ENCODE results near the gene APOA1.
A peak's percentile ranks its signal among the peaks of the same experiment; 100 is the strongest.

The APOA1 gene

GRCh38 chr11:116868066-116868465 is 30.6 kb upstream of the APOA1 start:
- no peak overlapping the region for H4K8ac ChIP-seq (ENCODE audit: low read depth, low read length)
- no peak overlapping the region for H2AFZ ChIP-seq (ENCODE audit: insufficient read depth, low read length, poor library complexity)
- H4K12ac ChIP-seq (ENCODE audit: low read depth, low read length): no peak overlapping the region
- DNase-seq: no peak
- H3K23ac ChIP-seq (ENCODE audit: low read length): no peak overlapping the region
- H2BK120ac ChIP-seq (ENCODE audit: insufficient read depth, low read length, poor library complexity): no peak overlapping the region
- H3K79me2 ChIP-seq (ENCODE audit: control insufficient read depth, insufficient read depth, low read length, poor library complexity): no peaks in the 10 kb centered on the region
- H2BK12ac ChIP-seq (ENCODE audit: low read length): no peak overlapping the region
- H2AK5ac ChIP-seq (ENCODE audit: low read length): no peak overlapping the region
- H3K18ac ChIP-seq (ENCODE audit: low read length): no peak overlapping the region
- H3K4me2 ChIP-seq (ENCODE audit: low read length): no peak overlapping the region
- H3K9me3 ChIP-seq (ENCODE audit: insufficient read depth, low read depth, low read length): no peaks in the 10 kb centered on the region
- no CpG with 5 or more reads among the region's 3 CpGs for WGBS (ENCODE audit: extremely low coverage, insufficient coverage, insufficient read length)
- no peaks in the 10 kb centered on the region for H3K27me3 ChIP-seq (ENCODE audit: insufficient read depth, low read length)
- no peak overlapping the region for H3K14ac ChIP-seq (ENCODE audit: low read length)
- no peak overlapping the region for H3K27ac ChIP-seq (ENCODE audit: low read depth, low read length)
- peaks cover 5 to 8% of the 10 kb centered on the region in 2 experiments for H3K4me1 ChIP-seq (ENCODE audit: control insufficient read depth in 1 of 2, insufficient read depth in 2 of 2, low read length in 2 of 2)
- no peaks in the 10 kb centered on the region for H3K79me1 ChIP-seq (ENCODE audit: low read length)
- H3K4ac ChIP-seq (ENCODE audit: low read depth, low read length): no peak overlapping the region
- no peak overlapping the region for H2BK5ac ChIP-seq (ENCODE audit: low read depth, low read length, poor library complexity)
- no peak overlapping the region for H3K9ac ChIP-seq (ENCODE audit: low read length)
- peaks cover 15 to 28% of the 10 kb centered on the region in 2 experiments for H3K36me3 ChIP-seq (ENCODE audit: control insufficient read depth in 1 of 2, insufficient read depth in 2 of 2, low read length in 2 of 2)
- H4K91ac ChIP-seq (ENCODE audit: low read depth, low read length): no peak overlapping the region
- no peak overlapping the region for H3K4me3 ChIP-seq (ENCODE audit: low read depth, low read length)

GRCh38 chr11:116867619-116868018 is 30.2 kb upstream of the APOA1 start:
- Histone ChIP-seq H3K9ac (ENCODE audit: low read length) (no peak overlapping the region), H3K23ac (ENCODE audit: low read length) (no peak overlapping the region), H2BK5ac (ENCODE audit: low read depth, low read length, poor library complexity) (no peak overlapping the region), H3K14ac (ENCODE audit: low read length) (no peak overlapping the region), H3K4me1 (ENCODE audit: control insufficient read depth in 1 of 2, insufficient read depth in 2 of 2, low read length in 2 of 2) (peaks cover 5 to 8% of the 10 kb centered on the region in 2 experiments), H4K91ac (ENCODE audit: low read depth, low read length) (no peak overlapping the region), H2BK120ac (ENCODE audit: insufficient read depth, low read length, poor library complexity) (no peak overlapping the region), H3K27me3 (ENCODE audit: insufficient read depth, low read length) (no peaks in the 10 kb centered on the region), H2AK5ac (ENCODE audit: low read length) (no peak overlapping the region), H3K79me1 (ENCODE audit: low read length) (no peaks in the 10 kb centered on the region), H3K36me3 (ENCODE audit: control insufficient read depth in 1 of 2, insufficient read depth in 2 of 2, low read length in 2 of 2) (peaks cover 13 to 26% of the 10 kb centered on the region in 2 experiments), H4K8ac (ENCODE audit: low read depth, low read length) (no peak overlapping the region), H2BK12ac (ENCODE audit: low read length) (no peak overlapping the region), H2AFZ (ENCODE audit: insufficient read depth, low read length, poor library complexity) (no peak overlapping the region), H3K4me2 (ENCODE audit: low read length) (no peak overlapping the region), H3K9me3 (ENCODE audit: insufficient read depth, low read depth, low read length) (no peaks in the 10 kb centered on the region), H3K79me2 (ENCODE audit: control insufficient read depth, insufficient read depth, low read length, poor library complexity) (no peaks in the 10 kb centered on the region), H4K12ac (ENCODE audit: low read depth, low read length) (no peak overlapping the region), H3K4ac (ENCODE audit: low read depth, low read length) (no peak overlapping the region), H3K27ac (ENCODE audit: low read depth, low read length) (no peak overlapping the region), H3K4me3 (ENCODE audit: low read depth, low read length) (no peak overlapping the region), H3K18ac (ENCODE audit: low read length) (no peak overlapping the region)
- DNase-seq: peak; percentile 43 to 63
- WGBS (ENCODE audit: extremely low coverage, insufficient coverage, insufficient read length): no CpG with 5 or more reads among the region's 11 CpGs

GRCh38 chr11:116866804-116867455 is 29.5 kb upstream of the APOA1 start:
- no peak overlapping the region for H3K14ac ChIP-seq (ENCODE audit: low read length)
- H3K27me3 ChIP-seq (ENCODE audit: insufficient read depth, low read length): no peaks in the 10 kb centered on the region
- H3K79me1 ChIP-seq (ENCODE audit: low read length): no peaks in the 10 kb centered on the region
- H3K36me3 ChIP-seq (ENCODE audit: control insufficient read depth in 1 of 2, insufficient read depth in 2 of 2, low read length in 2 of 2): peaks cover 13 to 28% of the 10 kb centered on the region in 2 experiments
- H2AK5ac ChIP-seq (ENCODE audit: low read length): no peak overlapping the region
- no peaks in the 10 kb centered on the region for H3K9me3 ChIP-seq (ENCODE audit: insufficient read depth, low read depth, low read length)
- no CpG with 5 or more reads among the region's 6 CpGs for WGBS (ENCODE audit: extremely low coverage, insufficient coverage, insufficient read length)
- H2AFZ ChIP-seq (ENCODE audit: insufficient read depth, low read length, poor library complexity): no peak overlapping the region
- H3K4me3 ChIP-seq (ENCODE audit: low read depth, low read length): no peak overlapping the region
- H3K18ac ChIP-seq (ENCODE audit: low read length): no peak overlapping the region
- H3K27ac ChIP-seq (ENCODE audit: low read depth, low read length): no peak overlapping the region
- H3K4me2 ChIP-seq (ENCODE audit: low read length): no peak overlapping the region
- no peak overlapping the region for H4K12ac ChIP-seq (ENCODE audit: low read depth, low read length)
- no peak overlapping the region for H2BK12ac ChIP-seq (ENCODE audit: low read length)
- peak; percentile 62 to 87 for DNase-seq
- H3K4me1 ChIP-seq (ENCODE audit: control insufficient read depth in 1 of 2, insufficient read depth in 2 of 2, low read length in 2 of 2): peaks cover 5 to 8% of the 10 kb centered on the region in 2 experiments
- H2BK120ac ChIP-seq (ENCODE audit: insufficient read depth, low read length, poor library complexity): no peak overlapping the region
- H2BK5ac ChIP-seq (ENCODE audit: low read depth, low read length, poor library complexity): no peak overlapping the region
- no peak overlapping the region for H3K4ac ChIP-seq (ENCODE audit: low read depth, low read length)
- no peaks in the 10 kb centered on the region for H3K79me2 ChIP-seq (ENCODE audit: control insufficient read depth, insufficient read depth, low read length, poor library complexity)
- H4K91ac ChIP-seq (ENCODE audit: low read depth, low read length): no peak overlapping the region
- H4K8ac ChIP-seq (ENCODE audit: low read depth, low read length): no peak overlapping the region
- no peak overlapping the region for H3K23ac ChIP-seq (ENCODE audit: low read length)
- no peak overlapping the region for H3K9ac ChIP-seq (ENCODE audit: low read length)

GRCh38 chr11:116865696-116866095 is 28.3 kb upstream of the APOA1 start:
- H3K14ac ChIP-seq (ENCODE audit: low read length): no peak overlapping the region
- no peak overlapping the region for H3K9ac ChIP-seq (ENCODE audit: low read length)
- H4K12ac ChIP-seq (ENCODE audit: low read depth, low read length): no peak overlapping the region
- H3K27me3 ChIP-seq (ENCODE audit: insufficient read depth, low read length): no peaks in the 10 kb centered on the region
- WGBS (ENCODE audit: extremely low coverage, insufficient coverage, insufficient read length): no CpG with 5 or more reads among the region's 1 CpG
- no peak overlapping the region for H2BK5ac ChIP-seq (ENCODE audit: low read depth, low read length, poor library complexity)
- H2BK120ac ChIP-seq (ENCODE audit: insufficient read depth, low read length, poor library complexity): no peak overlapping the region
- no peak overlapping the region for H2BK12ac ChIP-seq (ENCODE audit: low read length)
- DNase-seq: peak; percentile 69 to 81
- no peak overlapping the region for H4K8ac ChIP-seq (ENCODE audit: low read depth, low read length)
- H3K79me2 ChIP-seq (ENCODE audit: control insufficient read depth, insufficient read depth, low read length, poor library complexity): no peaks in the 10 kb centered on the region
- no peak overlapping the region for H2AK5ac ChIP-seq (ENCODE audit: low read length)
- peaks cover 5 to 8% of the 10 kb centered on the region in 2 experiments for H3K4me1 ChIP-seq (ENCODE audit: control insufficient read depth in 1 of 2, insufficient read depth in 2 of 2, low read length in 2 of 2)
- H3K4me2 ChIP-seq (ENCODE audit: low read length): no peak overlapping the region
- no peak overlapping the region for H3K23ac ChIP-seq (ENCODE audit: low read length)
- no peak overlapping the region for H3K4ac ChIP-seq (ENCODE audit: low read depth, low read length)
- H2AFZ ChIP-seq (ENCODE audit: insufficient read depth, low read length, poor library complexity): no peak overlapping the region
- no peaks in the 10 kb centered on the region for H3K79me1 ChIP-seq (ENCODE audit: low read length)
- H3K18ac ChIP-seq (ENCODE audit: low read length): no peak overlapping the region
- no peak overlapping the region for H3K27ac ChIP-seq (ENCODE audit: low read depth, low read length)
- H3K36me3 ChIP-seq (ENCODE audit: control insufficient read depth in 1 of 2, insufficient read depth in 2 of 2, low read length in 2 of 2): peaks cover 13 to 34% of the 10 kb centered on the region in 2 experiments
- H3K9me3 ChIP-seq (ENCODE audit: insufficient read depth, low read depth, low read length): no peaks in the 10 kb centered on the region
- no peak overlapping the region for H3K4me3 ChIP-seq (ENCODE audit: low read depth, low read length)
- no peak overlapping the region for H4K91ac ChIP-seq (ENCODE audit: low read depth, low read length)
